DND-41 (cell line): ENCODE results near the gene SNRNP40.

Experiments
- ATAC-seq: fragments of 200-7000 bp; cut with Tn5 transposase; 3 replicates; pipeline ENCODE4 v1.9.1; 2021; ENCODE audit warnings: low read depth; ENCODE audit not compliant: insufficient read depth
- DNase-seq: peaks from one replicate; pipeline ENCODE4 v3.0.0-alpha.2; 2020
- H2AFZ ChIP-seq: 2 replicates; pipeline ENCODE4 v1.6.0; 2012; ENCODE audit warnings: low read depth, low read length
- H3K27ac ChIP-seq: 2 replicates; pipeline ENCODE4 v1.5.1; 2012; ENCODE audit warnings: low read length, inconsistent platforms
- H3K27me3 ChIP-seq: fragments of 200-600 bp; sonication (generic); 2 replicates; pipeline ENCODE4 v1.6.0; 2012; ENCODE audit warnings: low read length, mild to moderate bottlenecking, inconsistent platforms; ENCODE audit not compliant: insufficient read depth, poor library complexity
- H3K36me3 ChIP-seq: 2 replicates; pipeline ENCODE4 v1.5.1; 2012; ENCODE audit warnings: low read length, inconsistent platforms; ENCODE audit not compliant: insufficient read depth
- H3K4me1 ChIP-seq: 2 replicates; pipeline ENCODE4 v1.5.1; 2012; ENCODE audit warnings: mild to moderate bottlenecking, low read length; ENCODE audit not compliant: insufficient read depth
- H3K4me2 ChIP-seq: 2 replicates; pipeline ENCODE4 v1.6.0; 2012; ENCODE audit warnings: mild to moderate bottlenecking, moderate library complexity, low read length, inconsistent platforms; ENCODE audit not compliant: insufficient read depth
- H3K4me3 ChIP-seq, 2 experiments: fragments of 200-600 bp in 1 of 2; shearing (Covaris generic) in 1 of 2; 2 replicates each; pipeline ENCODE4 v1.5.1; 2012 to 2016; ENCODE audit warnings: inconsistent platforms in 2 of 2, low read length in 2 of 2, mild to moderate bottlenecking in 2 of 2, low read depth in 1 of 2, moderate library complexity in 1 of 2
- H3K79me2 ChIP-seq: 2 replicates; pipeline ENCODE4 v1.6.0; 2012; ENCODE audit warnings: low read length, inconsistent platforms; ENCODE audit not compliant: insufficient read depth
- H3K9ac ChIP-seq: 2 replicates; pipeline ENCODE4 v1.6.0; 2012; ENCODE audit warnings: low read depth, mild to moderate bottlenecking, inconsistent platforms, low read length, moderate library complexity
- H3K9me3 ChIP-seq: 2 replicates; pipeline ENCODE4 v1.5.1; 2012; ENCODE audit warnings: low read length, moderate library complexity, mild to moderate bottlenecking, inconsistent platforms; ENCODE audit not compliant: insufficient read depth, severe bottlenecking
- H4K20me1 ChIP-seq: 2 replicates; pipeline ENCODE4 v1.6.0; 2012; ENCODE audit warnings: low read length; ENCODE audit not compliant: insufficient read depth
- EZH2 ChIP-seq: IDR thresholded peaks from 3 replicates; pipeline ENCODE4 v1.6.1; 2012; ENCODE audit warnings: borderline replicate concordance, low read depth, mild to moderate bottlenecking, moderate library complexity, low read length, inconsistent platforms; ENCODE audit not compliant: severe bottlenecking
- TF ChIP-seq, protein P1 (sequence below): IDR thresholded peaks from 2 replicates; pipeline ENCODE4 v1.5.1; 2012; ENCODE audit warnings: borderline replicate concordance, low read length, moderate library complexity, mild to moderate bottlenecking; ENCODE audit not compliant: poor library complexity, severe bottlenecking; ENCODE audit errors: extremely low read depth

SNRNP40 gene

DNA sequence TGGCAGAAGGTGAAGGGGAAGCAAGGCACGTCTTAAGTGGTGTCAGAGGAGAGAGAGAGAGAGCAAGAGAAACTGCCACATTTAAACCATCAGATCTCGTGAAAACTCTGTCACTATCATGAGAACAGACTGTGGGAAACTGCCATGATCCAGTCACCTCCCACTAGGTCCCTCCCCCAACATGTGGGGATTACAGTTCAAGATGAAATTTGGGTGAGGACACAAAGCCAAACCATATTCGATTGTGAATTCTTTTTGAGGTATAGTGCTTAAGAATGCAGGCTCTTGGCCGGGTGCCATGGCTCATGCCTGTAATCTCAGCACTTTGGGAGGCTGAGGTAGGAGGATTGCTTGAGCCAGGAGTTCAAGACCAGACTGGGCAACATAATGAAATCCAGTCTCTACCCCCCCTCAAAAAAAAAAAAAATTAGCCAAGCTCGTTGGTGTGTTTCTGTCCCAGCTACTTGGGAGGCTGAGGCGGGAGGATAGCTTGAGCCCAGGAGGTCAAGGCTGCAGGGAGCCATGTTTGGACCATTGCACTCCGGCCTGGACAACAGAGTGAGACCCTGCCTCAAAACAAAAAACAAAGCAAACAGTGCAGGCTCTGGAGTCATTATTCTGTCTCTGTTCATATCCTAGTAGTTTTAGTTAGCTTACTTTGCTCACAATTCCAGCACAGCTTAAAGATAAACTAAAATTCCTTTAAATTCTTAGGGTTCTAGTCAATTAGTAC lies 6.3 kb upstream of the SNRNP40 start:
- TF ChIP-seq EZH2 = no peak
- TF ChIP-seq, protein P1, sequence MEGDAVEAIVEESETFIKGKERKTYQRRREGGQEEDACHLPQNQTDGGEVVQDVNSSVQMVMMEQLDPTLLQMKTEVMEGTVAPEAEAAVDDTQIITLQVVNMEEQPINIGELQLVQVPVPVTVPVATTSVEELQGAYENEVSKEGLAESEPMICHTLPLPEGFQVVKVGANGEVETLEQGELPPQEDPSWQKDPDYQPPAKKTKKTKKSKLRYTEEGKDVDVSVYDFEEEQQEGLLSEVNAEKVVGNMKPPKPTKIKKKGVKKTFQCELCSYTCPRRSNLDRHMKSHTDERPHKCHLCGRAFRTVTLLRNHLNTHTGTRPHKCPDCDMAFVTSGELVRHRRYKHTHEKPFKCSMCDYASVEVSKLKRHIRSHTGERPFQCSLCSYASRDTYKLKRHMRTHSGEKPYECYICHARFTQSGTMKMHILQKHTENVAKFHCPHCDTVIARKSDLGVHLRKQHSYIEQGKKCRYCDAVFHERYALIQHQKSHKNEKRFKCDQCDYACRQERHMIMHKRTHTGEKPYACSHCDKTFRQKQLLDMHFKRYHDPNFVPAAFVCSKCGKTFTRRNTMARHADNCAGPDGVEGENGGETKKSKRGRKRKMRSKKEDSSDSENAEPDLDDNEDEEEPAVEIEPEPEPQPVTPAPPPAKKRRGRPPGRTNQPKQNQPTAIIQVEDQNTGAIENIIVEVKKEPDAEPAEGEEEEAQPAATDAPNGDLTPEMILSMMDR = no peak
- Histone ChIP-seq H3K9me3 (no peaks in the 10 kb centered on the region), H3K79me2 (peaks cover 63% of the 10 kb centered on the region), H3K27me3 (no peaks in the 10 kb centered on the region), H3K4me3 (no peak overlapping the region), H3K36me3 (no peaks in the 10 kb centered on the region), H4K20me1 (peaks cover under 1% of the 10 kb centered on the region; the same call in 1 of the 2 replicates), H3K9ac (no peak overlapping the region), H3K4me2 (no peak overlapping the region), H3K27ac (no peak overlapping the region), H2AFZ (no peak overlapping the region), H3K4me1 (peaks cover 16% of the 10 kb centered on the region)
- ATAC-seq (no peak), DNase-seq (no peak)

DNA sequence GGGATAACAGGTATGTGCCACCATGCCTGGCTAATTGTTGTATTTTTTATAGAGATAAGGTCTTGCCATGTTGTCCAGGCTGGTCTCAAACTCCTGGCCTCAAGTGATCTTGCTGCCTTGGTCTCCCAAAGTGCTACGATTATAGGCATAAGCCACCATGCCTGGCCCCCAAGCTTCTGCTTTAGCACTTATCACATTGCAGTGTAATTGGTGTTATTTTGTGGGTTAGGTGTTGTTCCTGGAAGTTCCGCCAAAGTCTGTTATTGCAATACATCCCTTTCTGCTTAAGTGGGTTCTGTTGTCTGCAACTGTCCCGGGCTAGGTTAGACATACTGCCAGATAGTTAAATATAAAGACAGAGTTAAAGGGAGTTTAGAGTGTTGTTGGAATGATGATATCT lies 3.6 kb upstream of the SNRNP40 start:
- no peak overlapping the region for H3K27ac ChIP-seq
- no peak for ATAC-seq
- no peak overlapping the region for H3K4me2 ChIP-seq
- TF ChIP-seq, protein P1 = no peak
- no peak for TF ChIP-seq EZH2
- H3K27me3 ChIP-seq = no peaks in the 10 kb centered on the region
- H3K4me1 ChIP-seq = peaks cover 29% of the 10 kb centered on the region
- no peak for DNase-seq
- H3K36me3 ChIP-seq = no peaks in the 10 kb centered on the region; the same call in 1 of the 2 replicates
- H3K9ac ChIP-seq = no peak overlapping the region
- H3K79me2 ChIP-seq = peaks cover 77% of the 10 kb centered on the region
- H3K9me3 ChIP-seq = no peaks in the 10 kb centered on the region
- H2AFZ ChIP-seq = no peak overlapping the region
- peaks cover 4% of the 10 kb centered on the region; the same call in 1 of the 2 replicates for H4K20me1 ChIP-seq
- H3K4me3 ChIP-seq = no peak overlapping the region

DNA sequence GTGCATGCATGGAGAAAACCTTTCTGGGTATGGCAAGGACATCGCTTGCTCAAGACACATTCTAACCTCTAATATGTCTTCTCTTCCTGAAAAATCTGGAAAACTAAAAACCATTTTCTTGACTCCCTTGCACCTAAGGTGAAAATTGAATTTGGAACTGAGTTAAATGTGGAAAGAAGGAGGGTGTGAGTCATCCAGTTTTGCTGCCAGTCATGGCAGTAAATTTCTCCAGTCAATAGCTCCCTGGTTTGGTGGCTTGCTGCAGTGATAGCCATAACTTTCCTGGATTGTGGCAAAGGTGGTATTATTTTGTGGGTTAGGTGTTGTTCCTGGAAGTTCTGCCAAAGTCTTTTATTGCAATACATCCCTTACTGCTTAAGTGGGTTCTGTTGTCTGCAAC lies 2.8 kb upstream of the SNRNP40 start:
- Histone ChIP-seq H3K4me2 (no peak overlapping the region), H4K20me1 (peaks cover 8% of the 10 kb centered on the region; the same call in 1 of the 2 replicates), H3K9ac (no peak overlapping the region), H3K9me3 (no peaks in the 10 kb centered on the region), H3K4me3 (no peak overlapping the region), H3K36me3 (peaks cover 8% of the 10 kb centered on the region), H3K4me1 (peaks cover 37% of the 10 kb centered on the region), H3K79me2 (peaks cover 81% of the 10 kb centered on the region), H3K27me3 (no peaks in the 10 kb centered on the region), H2AFZ (no peak overlapping the region), H3K27ac (no peak overlapping the region)
- DNase-seq (no peak), ATAC-seq (no peak)
- no peak for TF ChIP-seq EZH2
- TF ChIP-seq, protein P1 = no peak
